ENCODE results near the gene KCNF1. TPM values are rescaled to one million over a fixed set of nuclear protein-coding genes. Genes with fewer than 3 reads are reported as not detected.

KCNF1 gene
- total RNA-seq, 1 donor from 2014 or later = 1.6 TPM

DNA sequence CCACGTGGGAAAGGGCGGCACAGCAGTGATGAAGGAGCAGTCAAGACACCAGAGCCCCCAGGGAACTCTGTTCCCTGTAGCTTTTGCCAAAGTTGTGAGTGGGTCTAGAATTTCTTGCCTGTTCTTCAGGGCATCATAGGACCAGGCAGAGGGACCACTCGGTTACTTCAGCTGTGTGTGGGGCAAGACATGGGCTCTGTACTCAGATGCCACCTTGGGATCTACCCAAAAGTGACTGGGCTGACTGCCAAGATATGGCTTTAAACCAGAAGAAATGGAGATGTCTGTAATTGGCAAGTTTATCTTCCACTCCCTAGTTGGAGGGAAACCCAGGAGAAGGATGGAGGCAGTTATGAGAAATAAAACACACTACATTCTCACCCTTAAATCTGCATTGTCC, 29.6 kb downstream of the KCNF1 start:
- no peak overlapping the region for H3K4me3 ChIP-seq (ENCODE audit: insufficient read depth, low read depth, low read length)
- no peaks in the 10 kb centered on the region for H3K79me2 ChIP-seq (ENCODE audit: insufficient read depth, low read length)
- Mint-ChIP-seq H3K4me3 (ENCODE audit: unreplicated experiment) (no peak overlapping the region), H3K4me1 (ENCODE audit: low read depth, unreplicated experiment) (peaks cover 7% of the 10 kb centered on the region), H3K27ac (ENCODE audit: unreplicated experiment) (no peak overlapping the region), H3K36me3 (ENCODE audit: low read depth, unreplicated experiment) (no peaks in the 10 kb centered on the region), H3K27me3 (ENCODE audit: low read depth, unreplicated experiment) (peaks cover 14% of the 10 kb centered on the region), H3K9me3 (ENCODE audit: unreplicated experiment) (peaks cover 22% of the 10 kb centered on the region)
- FAIRE-seq (no peak), DNase-seq (ENCODE audit: low read depth) (no peak)
- no peak overlapping the region for H3K9ac ChIP-seq (ENCODE audit: low read length)
- H3K4me1 ChIP-seq (ENCODE audit: insufficient read depth, low read length) = peaks cover 7% of the 10 kb centered on the region
- no peak overlapping the region for H3K27ac ChIP-seq (ENCODE audit: low read depth, low read length)
- TF ChIP-seq, protein P1, sequence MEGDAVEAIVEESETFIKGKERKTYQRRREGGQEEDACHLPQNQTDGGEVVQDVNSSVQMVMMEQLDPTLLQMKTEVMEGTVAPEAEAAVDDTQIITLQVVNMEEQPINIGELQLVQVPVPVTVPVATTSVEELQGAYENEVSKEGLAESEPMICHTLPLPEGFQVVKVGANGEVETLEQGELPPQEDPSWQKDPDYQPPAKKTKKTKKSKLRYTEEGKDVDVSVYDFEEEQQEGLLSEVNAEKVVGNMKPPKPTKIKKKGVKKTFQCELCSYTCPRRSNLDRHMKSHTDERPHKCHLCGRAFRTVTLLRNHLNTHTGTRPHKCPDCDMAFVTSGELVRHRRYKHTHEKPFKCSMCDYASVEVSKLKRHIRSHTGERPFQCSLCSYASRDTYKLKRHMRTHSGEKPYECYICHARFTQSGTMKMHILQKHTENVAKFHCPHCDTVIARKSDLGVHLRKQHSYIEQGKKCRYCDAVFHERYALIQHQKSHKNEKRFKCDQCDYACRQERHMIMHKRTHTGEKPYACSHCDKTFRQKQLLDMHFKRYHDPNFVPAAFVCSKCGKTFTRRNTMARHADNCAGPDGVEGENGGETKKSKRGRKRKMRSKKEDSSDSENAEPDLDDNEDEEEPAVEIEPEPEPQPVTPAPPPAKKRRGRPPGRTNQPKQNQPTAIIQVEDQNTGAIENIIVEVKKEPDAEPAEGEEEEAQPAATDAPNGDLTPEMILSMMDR (IDR thresholded peaks at IDR 0.05; ENCODE audit: insufficient read depth, low read depth, low read length) = no peak
- no peak for TF ChIP-seq EZH2 (IDR thresholded peaks at IDR 0.05; ENCODE audit: insufficient read depth, low read length)
- peaks cover 5% of the 10 kb centered on the region for H3K9me3 ChIP-seq (ENCODE audit: insufficient read depth, low read depth, low read length)
- no peaks in the 10 kb centered on the region for H4K20me1 ChIP-seq (ENCODE audit: insufficient read depth, low read length)
- H3K4me2 ChIP-seq (ENCODE audit: low read length) = no peak overlapping the region
- H3K36me3 ChIP-seq (ENCODE audit: insufficient read depth, low read length) = no peaks in the 10 kb centered on the region
- no peak overlapping the region for H2AFZ ChIP-seq (ENCODE audit: low read depth, low read length)
- H3K27me3 ChIP-seq (ENCODE audit: insufficient read depth, low read length) = no peaks in the 10 kb centered on the region

DNA sequence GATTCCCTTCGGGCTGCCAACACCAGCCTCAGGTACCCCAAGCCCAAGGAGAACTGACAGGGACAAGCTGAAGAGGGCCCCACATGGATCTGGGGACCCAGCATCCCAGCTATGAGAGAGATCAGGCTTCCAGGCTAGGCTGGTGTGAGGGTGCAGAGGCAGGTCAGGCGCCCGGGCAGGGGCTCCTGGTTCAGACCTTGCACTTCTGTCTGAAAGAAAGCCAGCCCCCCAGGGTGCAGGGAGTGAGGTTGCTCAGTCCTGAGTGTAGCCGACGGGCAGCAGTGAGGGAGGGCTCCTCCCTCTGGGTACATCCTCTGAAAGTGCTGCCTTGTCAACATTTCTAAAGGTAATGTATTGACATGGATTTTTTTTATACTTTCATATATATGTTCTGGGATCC, 33.1 kb downstream of the KCNF1 start:
- peaks cover 19% of the 10 kb centered on the region for H3K9me3 Mint-ChIP-seq (ENCODE audit: unreplicated experiment)

DNA sequence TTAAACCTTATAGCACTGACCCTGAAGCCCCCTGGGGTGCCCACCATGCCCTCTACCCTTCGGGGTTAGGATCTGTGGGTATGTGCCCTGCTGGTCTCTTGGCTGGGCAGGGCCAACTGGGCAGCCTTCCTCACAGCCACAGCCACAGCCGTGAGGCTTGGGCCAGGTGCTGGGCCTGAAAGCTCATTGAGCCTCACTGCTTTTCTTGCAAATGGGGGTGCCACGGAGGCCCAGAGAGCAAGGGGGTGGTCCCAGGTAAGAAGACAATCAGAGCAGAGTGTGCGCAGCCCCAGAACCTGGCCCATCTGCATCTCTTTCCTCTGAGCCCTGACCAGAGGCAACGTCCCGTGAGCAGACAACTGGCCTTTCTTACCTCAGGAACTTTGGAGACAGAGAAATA, 34.7 kb downstream of the KCNF1 start:
- Histone ChIP-seq H3K4me3 (ENCODE audit: insufficient read depth, low read depth, low read length) (no peak overlapping the region), H3K27ac (ENCODE audit: low read depth, low read length) (no peak overlapping the region), H3K4me2 (ENCODE audit: low read length) (peak overlapping the region; percentile 51), H3K9me3 (ENCODE audit: insufficient read depth, low read depth, low read length) (no peaks in the 10 kb centered on the region), H3K79me2 (ENCODE audit: insufficient read depth, low read length) (no peaks in the 10 kb centered on the region), H3K4me1 (ENCODE audit: insufficient read depth, low read length) (peaks cover 11% of the 10 kb centered on the region), H3K9ac (ENCODE audit: low read length) (no peak overlapping the region), H2AFZ (ENCODE audit: low read depth, low read length) (no peak overlapping the region), H3K27me3 (ENCODE audit: insufficient read depth, low read length) (peaks cover 2% of the 10 kb centered on the region), H3K36me3 (ENCODE audit: insufficient read depth, low read length) (no peaks in the 10 kb centered on the region), H4K20me1 (ENCODE audit: insufficient read depth, low read length) (no peaks in the 10 kb centered on the region)
- Mint-ChIP-seq H3K4me1 (ENCODE audit: low read depth, unreplicated experiment) (peaks cover 5% of the 10 kb centered on the region), H3K27ac (ENCODE audit: unreplicated experiment) (no peak overlapping the region), H3K9me3 (ENCODE audit: unreplicated experiment) (peaks cover 18% of the 10 kb centered on the region), H3K4me3 (ENCODE audit: unreplicated experiment) (no peak overlapping the region), H3K27me3 (ENCODE audit: low read depth, unreplicated experiment) (peaks cover 20% of the 10 kb centered on the region), H3K36me3 (ENCODE audit: low read depth, unreplicated experiment) (no peaks in the 10 kb centered on the region)
- DNase-seq (ENCODE audit: low read depth) (no peak), FAIRE-seq (no peak)
- no peak for TF ChIP-seq EZH2 (IDR thresholded peaks at IDR 0.05; ENCODE audit: insufficient read depth, low read length)
- TF ChIP-seq, protein P1 (IDR thresholded peaks at IDR 0.05; ENCODE audit: insufficient read depth, low read depth, low read length) = no peak

More for the DNA sequence above, 33.1 kb downstream of the KCNF1 start:
- no peaks in the 10 kb centered on the region for H4K20me1 ChIP-seq (ENCODE audit: insufficient read depth, low read length)
- no peak overlapping the region for H3K27ac Mint-ChIP-seq (ENCODE audit: unreplicated experiment)
- no peaks in the 10 kb centered on the region for H3K9me3 ChIP-seq (ENCODE audit: insufficient read depth, low read depth, low read length)
- no peaks in the 10 kb centered on the region for H3K27me3 ChIP-seq (ENCODE audit: insufficient read depth, low read length)
- H3K4me1 ChIP-seq (ENCODE audit: insufficient read depth, low read length) = peaks cover 11% of the 10 kb centered on the region
- TF ChIP-seq, protein P1 (IDR thresholded peaks at IDR 0.05; ENCODE audit: insufficient read depth, low read depth, low read length) = no peak
- TF ChIP-seq EZH2 (IDR thresholded peaks at IDR 0.05; ENCODE audit: insufficient read depth, low read length) = no peak
- no peak overlapping the region for H3K4me3 ChIP-seq (ENCODE audit: insufficient read depth, low read depth, low read length)
- H2AFZ ChIP-seq (ENCODE audit: low read depth, low read length) = no peak overlapping the region
- H3K9ac ChIP-seq (ENCODE audit: low read length) = no peak overlapping the region
- no peak overlapping the region for H3K4me2 ChIP-seq (ENCODE audit: low read length)
- no peaks in the 10 kb centered on the region for H3K36me3 Mint-ChIP-seq (ENCODE audit: low read depth, unreplicated experiment)
- no peak for FAIRE-seq
- H3K4me3 Mint-ChIP-seq (ENCODE audit: unreplicated experiment) = no peak overlapping the region
- peaks cover 20% of the 10 kb centered on the region for H3K27me3 Mint-ChIP-seq (ENCODE audit: low read depth, unreplicated experiment)
- H3K27ac ChIP-seq (ENCODE audit: low read depth, low read length) = no peak overlapping the region
- H3K36me3 ChIP-seq (ENCODE audit: insufficient read depth, low read length) = no peaks in the 10 kb centered on the region
- H3K4me1 Mint-ChIP-seq (ENCODE audit: low read depth, unreplicated experiment) = peaks cover 5% of the 10 kb centered on the region
- no peaks in the 10 kb centered on the region for H3K79me2 ChIP-seq (ENCODE audit: insufficient read depth, low read length)
- DNase-seq (ENCODE audit: low read depth) = no peak
